B cell (primary cell): ENCODE measurements around the gene PRM1.

Experiments
- CTCF ChIP-seq: fragments of 200-600 bp; IDR thresholded peaks from one replicate; pipeline ENCODE4 v1.8.0; 2022; ENCODE audit warnings: antibody characterized with exemption, mild to moderate bottlenecking
- EZH2 ChIP-seq: IDR thresholded peaks from 2 replicates; pipeline ENCODE4 v1.6.1; 2012; ENCODE audit warnings: borderline replicate concordance, low read depth, mild to moderate bottlenecking, moderate library complexity, low read length; ENCODE audit not compliant: insufficient read depth, poor library complexity, severe bottlenecking

GRCh38 chr16:11245222-11245737 is 35.9 kb downstream of the PRM1 start:
- TF ChIP-seq CTCF, result no peak
- no peak for TF ChIP-seq EZH2
